NB4 (cell line): ENCODE measurements around the gene KLF7.

Source experiments
- DNase-seq: peaks from one replicate; pipeline ENCODE4 v3.0.0; 2010; ENCODE audit warnings: low read depth
- H3K4me3 ChIP-seq: one replicate; pipeline ENCODE4 v1.5.1; 2011; ENCODE audit warnings: mild to moderate bottlenecking, low read depth, low read length, moderate library complexity
- CTCF ChIP-seq: IDR thresholded peaks from one replicate; pipeline ENCODE4 v1.5.1; 2012; ENCODE audit warnings: low read depth, low read length
- MAX ChIP-seq: IDR thresholded peaks from 2 replicates; pipeline ENCODE4 v1.6.1; 2011; ENCODE audit warnings: low read depth, low read length
- MYC ChIP-seq: IDR thresholded peaks from 2 replicates; pipeline ENCODE4 v1.6.1; 2011; ENCODE audit warnings: low read depth, low read length
- POLR2A ChIP-seq: IDR thresholded peaks from 2 replicates; pipeline ENCODE4 v1.6.1; 2011; ENCODE audit warnings: mild to moderate bottlenecking; ENCODE audit not compliant: insufficient read length; ENCODE audit errors: extremely low read depth

KLF7 gene

GRCh38 chr2:207136874-207137273 is 28.9 kb downstream of the KLF7 start:
- no peak for DNase-seq
- H3K4me3 ChIP-seq = no peak overlapping the region
- TF ChIP-seq POLR2A (no peak), MYC (no peak), CTCF (no peak), MAX (no peak)

- H3K4me3 ChIP-seq = no peak overlapping the region
- DNase-seq = peak; percentile 84
- TF ChIP-seq MYC = no peak
- TF ChIP-seq MAX = no peak
- TF ChIP-seq POLR2A = no peak
- TF ChIP-seq CTCF = no peak
Measured at GRCh38 chr2:207135801-207136457, 29.8 kb downstream of the KLF7 start.

- H3K4me3 ChIP-seq = no peak overlapping the region
- no peak for DNase-seq
- TF ChIP-seq POLR2A (no peak), MYC (no peak)
Measured at GRCh38 chr2:207135340-207135739, 30.4 kb downstream of the KLF7 start.

- no peak overlapping the region for H3K4me3 ChIP-seq
- peak; percentile 42 for DNase-seq
- TF ChIP-seq POLR2A (no peak), MAX (no peak), CTCF (no peak), MYC (no peak)
Measured at GRCh38 chr2:207133820-207134519, 31.8 kb downstream of the KLF7 start.

GRCh38 chr2:207133458-207133819 is 32.3 kb downstream of the KLF7 start:
- no peak overlapping the region for H3K4me3 ChIP-seq
- DNase-seq = no peak
- no peak for TF ChIP-seq MYC
- no peak for TF ChIP-seq POLR2A
- TF ChIP-seq MAX = no peak
- TF ChIP-seq CTCF = no peak

- DNase-seq = no peak
- H3K4me3 ChIP-seq = no peak overlapping the region
- TF ChIP-seq MAX (no peak), CTCF (no peak), MYC (no peak)
Measured at GRCh38 chr2:207132019-207132418, 33.7 kb downstream of the KLF7 start.
